OCI-LY7 (cell line): ENCODE measurements around the gene PTPRM. TPM values are rescaled to one million over a fixed set of nuclear protein-coding genes. Genes with fewer than 3 reads are reported as not detected.

Experiments used
- BruUV-seq: library from RNA; stranded (reverse); fragments of 400-500 nt; replicated peaks from 2 replicates; lab custom pipeline; 2021; lab: Mats Ljungman, UMichigan
- CTCF ChIA-PET: fragments of 300-600 bp; sonication (Branson Sonifier 250); formaldehyde crosslinking; loops from one replicate; lab custom pipeline; 2022; ENCODE audit warnings: antibody characterized with exemption; ENCODE audit not compliant: unreplicated experiment; lab: Charles Lee
- POLR2A ChIA-PET: fragments of 300-600 bp; sonication (Branson Sonifier 250); formaldehyde crosslinking; loops from one replicate; lab custom pipeline; 2022; ENCODE audit warnings: antibody characterized with exemption; lab: Charles Lee
- DNase-seq: peaks from one replicate; pipeline ENCODE4 v3.0.0-alpha.2; 2015; ENCODE audit warnings: low spot score
- H2AFZ ChIP-seq: fragments of 200-600 bp; sonication (generic), shearing (Covaris generic); 2 replicates; pipeline ENCODE4 v1.6.1; 2014; ENCODE audit warnings: mild to moderate bottlenecking, antibody characterized with exemption, low read length, moderate library complexity
- H3K27ac ChIP-seq: fragments of 200-600 bp; sonication (generic); 2 replicates; pipeline ENCODE4 v1.5.1; 2014; ENCODE audit warnings: mixed run types, low read depth, mild to moderate bottlenecking, moderate library complexity, low read length, inconsistent platforms; ENCODE audit not compliant: poor library complexity, severe bottlenecking
- H3K36me3 ChIP-seq: fragments of 200-600 bp; sonication (generic); 2 replicates; pipeline ENCODE4 v1.6.1; 2014; ENCODE audit warnings: mild to moderate bottlenecking, antibody characterized with exemption, low read length, moderate library complexity, mixed read lengths; ENCODE audit not compliant: insufficient read depth
- H3K4me1 ChIP-seq: fragments of 200-600 bp; sonication (generic); 2 replicates; pipeline ENCODE4 v1.5.1; 2014; ENCODE audit warnings: mild to moderate bottlenecking, low read length; ENCODE audit not compliant: insufficient read depth, poor library complexity, severe bottlenecking
- H3K4me2 ChIP-seq: fragments of 200-600 bp; sonication (generic); 2 replicates; pipeline ENCODE4 v1.6.1; 2014; ENCODE audit warnings: mild to moderate bottlenecking, low read length
- H3K4me3 ChIP-seq: fragments of 200-600 bp; sonication (generic); 2 replicates; pipeline ENCODE4 v1.5.1; 2014; ENCODE audit warnings: mild to moderate bottlenecking, low read depth, low read length; ENCODE audit not compliant: poor library complexity, severe bottlenecking
- H3K79me2 ChIP-seq: fragments of 200-600 bp; sonication (generic); 2 replicates; pipeline ENCODE4 v1.6.1; 2016; ENCODE audit warnings: low read depth, mild to moderate bottlenecking, low read length, moderate library complexity, mixed read lengths; ENCODE audit not compliant: insufficient read depth
- H3K9me2 ChIP-seq: fragments of 200-600 bp; sonication (generic); 2 replicates; pipeline ENCODE4 v1.6.1; 2016; ENCODE audit warnings: mild to moderate bottlenecking, low read length, mixed read lengths; ENCODE audit not compliant: insufficient read depth
- H3K9me3 ChIP-seq: fragments of 200-600 bp; sonication (generic); 2 replicates; pipeline ENCODE4 v1.6.1; 2014; ENCODE audit warnings: mild to moderate bottlenecking, mixed run types, low read length, mixed read lengths
- H4K20me1 ChIP-seq: fragments of 200-600 bp; sonication (generic); 2 replicates; pipeline ENCODE4 v1.6.1; 2014; ENCODE audit warnings: mild to moderate bottlenecking, antibody characterized with exemption, low read length, moderate library complexity, mixed read lengths; ENCODE audit not compliant: insufficient read depth
- CTCF ChIP-seq: fragments of 200-600 bp; sonication (generic); conservative IDR thresholded peaks from 2 replicates; pipeline ENCODE4 v1.5.1; 2014; ENCODE audit warnings: mild to moderate bottlenecking, antibody characterized with exemption, low read length, moderate library complexity, mixed read lengths
- EZH2phosphoT487 ChIP-seq: fragments of 200-600 bp; sonication (generic); IDR thresholded peaks from 2 replicates; pipeline ENCODE4 v1.6.1; 2018; ENCODE audit warnings: low read depth, borderline replicate concordance, mild to moderate bottlenecking, mixed run types, antibody characterized with exemption, low read length, moderate library complexity, mixed read lengths
- intact Hi-C: fragments of 100-400 bp; cut with micrococcal nuclease; formaldehyde crosslinking; loops from one replicate; pipeline ENCODE4 v1.10.0; 2022; ENCODE audit not compliant: unreplicated experiment
- total RNA-seq, 2 experiments: library from RNA; depleted of rRNA in 1 of 2; stranded (reverse); fragments of >200 nt in 1 of 2; shearing (Covaris generic) in 1 of 2; gene quantifications; 2 replicates each; pipeline ENCODE4 v1.2.3, GENCODE V29; 2014 to 2022

Gene PTPRM
- total RNA-seq, 2 experiments from 2014 or later: not detected

GRCh38 chr18:8328126-8328525 is 761.0 kb downstream of the PTPRM start:
- H3K4me1 ChIP-seq: no peaks in the 10 kb centered on the region
- H3K4me2 ChIP-seq: no peak overlapping the region
- BruUV-seq: no TSS peak
- H3K4me3 ChIP-seq: no peak overlapping the region
- no peak for DNase-seq
- no peaks in the 10 kb centered on the region for H3K9me2 ChIP-seq
- no peak overlapping the region for H2AFZ ChIP-seq
- H3K79me2 ChIP-seq: no peaks in the 10 kb centered on the region
- H3K27ac ChIP-seq: no peak overlapping the region
- POLR2A ChIA-PET: interaction anchor here (0.6 to 1.0 kb wide), 2 partner anchors 9 to 1052 kb away, joined by 3 read pairs; no protein-coding TSS in a partner anchor
- H3K36me3 ChIP-seq: no peaks in the 10 kb centered on the region
- TF ChIP-seq CTCF (no peak), EZH2phosphoT487 (no peak)
- intact Hi-C loops: no loop called here
- CTCF ChIA-PET: no interaction called here
- no peaks in the 10 kb centered on the region for H3K9me3 ChIP-seq
- H4K20me1 ChIP-seq: no peaks in the 10 kb centered on the region

GRCh38 chr18:8329186-8329771 is 762.2 kb downstream of the PTPRM start:
- no peak overlapping the region for H3K27ac ChIP-seq
- no peak overlapping the region for H3K4me2 ChIP-seq
- no peaks in the 10 kb centered on the region for H3K79me2 ChIP-seq
- H3K4me3 ChIP-seq: no peak overlapping the region
- H3K36me3 ChIP-seq: no peaks in the 10 kb centered on the region
- no peak for DNase-seq
- POLR2A ChIA-PET: interaction anchor here (0.6 kb wide), 1 partner anchor 57 kb away, joined by 4 read pairs; no protein-coding TSS in a partner anchor
- no peaks in the 10 kb centered on the region for H3K9me3 ChIP-seq
- no peak overlapping the region for H2AFZ ChIP-seq
- no peaks in the 10 kb centered on the region for H3K9me2 ChIP-seq
- no peak for TF ChIP-seq CTCF
- TF ChIP-seq EZH2phosphoT487: no peak
- intact Hi-C loops: no loop called here
- H4K20me1 ChIP-seq: no peaks in the 10 kb centered on the region
- CTCF ChIA-PET: no interaction called here
- no TSS peak for BruUV-seq
- no peaks in the 10 kb centered on the region for H3K4me1 ChIP-seq

GRCh38 chr18:8330575-8330974 is 763.5 kb downstream of the PTPRM start:
- H3K36me3 ChIP-seq: no peaks in the 10 kb centered on the region
- H3K4me1 ChIP-seq: no peaks in the 10 kb centered on the region
- no peak overlapping the region for H2AFZ ChIP-seq
- H3K79me2 ChIP-seq: no peaks in the 10 kb centered on the region
- CTCF ChIA-PET: no interaction called here
- H3K9me2 ChIP-seq: no peaks in the 10 kb centered on the region
- H3K4me3 ChIP-seq: no peak overlapping the region
- no TSS peak for BruUV-seq
- POLR2A ChIA-PET: interaction anchor here (0.7 kb wide), 2 partner anchors 8 to 1279 kb away, joined by 3 read pairs; no protein-coding TSS in a partner anchor
- DNase-seq: no peak
- H4K20me1 ChIP-seq: no peaks in the 10 kb centered on the region
- intact Hi-C loops: no loop called here
- TF ChIP-seq CTCF (no peak), EZH2phosphoT487 (no peak)
- H3K9me3 ChIP-seq: no peaks in the 10 kb centered on the region
- no peak overlapping the region for H3K27ac ChIP-seq
- H3K4me2 ChIP-seq: no peak overlapping the region
